IPS-20b (cell line): ENCODE measurements around the gene ELOVL2.
A peak's percentile ranks its signal among the peaks of the same experiment; 100 is the strongest.

ENCODE experiments used
- H3K27ac ChIP-seq: one replicate; pipeline ENCODE4 v1.5.1; 2013; ENCODE audit warnings: low read length
- H3K27me3 ChIP-seq: 2 replicates; pipeline ENCODE4 v1.6.1; 2013; ENCODE audit warnings: mild to moderate bottlenecking, low read length, inconsistent platforms; ENCODE audit not compliant: insufficient read depth
- H3K36me3 ChIP-seq: 2 replicates; pipeline ENCODE4 v1.6.1; 2013; ENCODE audit warnings: low read depth, mild to moderate bottlenecking, inconsistent platforms, low read length, moderate library complexity; ENCODE audit not compliant: insufficient read depth
- H3K4me1 ChIP-seq: 2 replicates; pipeline ENCODE4 v1.6.1; 2013; ENCODE audit warnings: mild to moderate bottlenecking, control low read depth, inconsistent platforms, low read length, moderate library complexity; ENCODE audit not compliant: insufficient read depth
- H3K4me3 ChIP-seq: 2 replicates; pipeline ENCODE4 v1.5.1; 2013; ENCODE audit warnings: mild to moderate bottlenecking, low read length, inconsistent platforms
- H3K9ac ChIP-seq: 2 replicates; pipeline ENCODE4 v1.6.1; 2013; ENCODE audit warnings: low read depth, mild to moderate bottlenecking, inconsistent platforms, low read length, moderate library complexity
- H3K9me3 ChIP-seq: 2 replicates; pipeline ENCODE4 v1.6.1; 2013; ENCODE audit warnings: mild to moderate bottlenecking, low read depth, low read length, inconsistent platforms; ENCODE audit not compliant: insufficient read depth

Gene ELOVL2

GRCh38 chr6:11054722-11055121 lies 10.6 kb upstream of the ELOVL2 start:
- Histone ChIP-seq H3K27ac (no peak overlapping the region), H3K4me3 (no peak overlapping the region), H3K9ac (no peak overlapping the region), H3K4me1 (no peaks in the 10 kb centered on the region), H3K27me3 (no peaks in the 10 kb centered on the region), H3K9me3 (no peaks in the 10 kb centered on the region), H3K36me3 (no peaks in the 10 kb centered on the region)

DNA sequence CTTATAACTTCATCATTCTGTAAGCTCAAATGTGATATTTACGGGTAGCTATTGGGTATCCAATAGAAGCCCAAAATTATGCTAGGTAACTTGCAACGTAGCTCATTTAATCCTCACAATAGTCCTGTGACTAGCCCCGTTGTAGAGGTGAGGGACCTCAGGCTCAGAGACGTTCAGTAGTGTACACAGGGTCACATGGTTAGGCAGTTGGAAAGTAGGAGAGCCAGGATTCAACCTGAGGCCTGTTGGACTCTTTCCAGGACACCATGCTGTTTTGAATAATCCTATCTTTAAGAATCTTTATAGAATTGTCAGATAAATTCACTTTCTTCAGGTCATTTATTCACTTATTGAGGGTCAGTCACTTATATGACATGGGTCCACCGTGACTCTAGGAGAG lies 9.2 kb upstream of the ELOVL2 start:
- no peaks in the 10 kb centered on the region for H3K4me1 ChIP-seq
- H3K9ac ChIP-seq = no peak overlapping the region
- no peak overlapping the region for H3K27ac ChIP-seq
- H3K36me3 ChIP-seq = no peaks in the 10 kb centered on the region
- no peak overlapping the region for H3K4me3 ChIP-seq
- H3K27me3 ChIP-seq = no peaks in the 10 kb centered on the region
- no peaks in the 10 kb centered on the region for H3K9me3 ChIP-seq

GRCh38 chr6:11050731-11051130 lies 6.6 kb upstream of the ELOVL2 start:
- Histone ChIP-seq H3K27me3 (peaks cover 8% of the 10 kb centered on the region), H3K4me1 (no peaks in the 10 kb centered on the region), H3K9ac (no peak overlapping the region), H3K4me3 (no peak overlapping the region), H3K9me3 (no peaks in the 10 kb centered on the region), H3K36me3 (no peaks in the 10 kb centered on the region), H3K27ac (no peak overlapping the region)

- Histone ChIP-seq H3K9ac (no peak overlapping the region), H3K9me3 (no peaks in the 10 kb centered on the region), H3K4me3 (peak overlapping the region; percentile 65), H3K27me3 (peaks cover 63% of the 10 kb centered on the region), H3K27ac (no peak overlapping the region), H3K36me3 (no peaks in the 10 kb centered on the region), H3K4me1 (no peaks in the 10 kb centered on the region)
These were observed 635 bp upstream of the ELOVL2 start for GRCh38 chr6:11044712-11045167.

DNA sequence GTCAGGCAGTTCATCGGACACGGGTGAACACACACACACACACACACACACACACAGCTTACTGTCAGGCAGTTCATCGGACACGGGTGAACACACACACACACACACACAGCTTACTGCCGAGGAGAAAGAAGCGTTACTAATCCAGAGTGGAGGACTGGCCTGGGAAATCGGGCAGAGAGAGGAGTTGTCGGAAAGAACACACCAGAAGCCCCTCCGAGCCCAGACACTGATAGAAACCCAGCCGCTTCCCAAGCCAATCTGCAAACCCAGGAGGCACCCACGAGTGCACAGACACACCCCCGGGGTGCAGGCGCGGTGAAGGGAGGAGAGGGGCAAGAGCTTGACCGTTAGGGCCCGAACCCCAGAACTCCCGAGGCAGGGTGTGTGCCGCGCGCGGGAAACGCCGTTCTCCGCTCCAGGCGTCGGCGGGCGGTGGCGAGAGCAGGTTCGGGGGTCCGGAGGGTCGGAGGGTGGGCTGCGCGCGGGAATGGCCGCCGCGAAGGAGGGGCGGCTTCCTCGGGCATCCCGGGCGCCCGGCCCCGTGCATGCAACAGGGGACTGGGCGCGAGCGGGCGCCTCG lies 636 bp downstream of the ELOVL2 start:
- H3K27me3 ChIP-seq = peaks cover 67% of the 10 kb centered on the region
- H3K4me1 ChIP-seq = no peaks in the 10 kb centered on the region
- H3K4me3 ChIP-seq = peak overlapping the region; percentile 67
- H3K27ac ChIP-seq = no peak overlapping the region
- H3K36me3 ChIP-seq = no peaks in the 10 kb centered on the region
- H3K9ac ChIP-seq = no peak overlapping the region
- H3K9me3 ChIP-seq = no peaks in the 10 kb centered on the region

- Histone ChIP-seq H3K27me3 (peaks cover 67% of the 10 kb centered on the region), H3K27ac (no peak overlapping the region), H3K4me1 (no peaks in the 10 kb centered on the region), H3K9me3 (no peaks in the 10 kb centered on the region), H3K36me3 (no peaks in the 10 kb centered on the region), H3K4me3 (peak overlapping the region; percentile 67), H3K9ac (no peak overlapping the region)
These were observed 1.2 kb downstream of the ELOVL2 start for GRCh38 chr6:11042750-11043377.

- Histone ChIP-seq H3K9ac (no peak overlapping the region), H3K4me1 (no peaks in the 10 kb centered on the region), H3K27me3 (peaks cover 67% of the 10 kb centered on the region), H3K4me3 (no peak overlapping the region; the same call in 1 of the 2 replicates), H3K27ac (no peak overlapping the region), H3K9me3 (no peaks in the 10 kb centered on the region), H3K36me3 (no peaks in the 10 kb centered on the region)
These were observed 1.9 kb downstream of the ELOVL2 start for GRCh38 chr6:11042025-11042749.

DNA sequence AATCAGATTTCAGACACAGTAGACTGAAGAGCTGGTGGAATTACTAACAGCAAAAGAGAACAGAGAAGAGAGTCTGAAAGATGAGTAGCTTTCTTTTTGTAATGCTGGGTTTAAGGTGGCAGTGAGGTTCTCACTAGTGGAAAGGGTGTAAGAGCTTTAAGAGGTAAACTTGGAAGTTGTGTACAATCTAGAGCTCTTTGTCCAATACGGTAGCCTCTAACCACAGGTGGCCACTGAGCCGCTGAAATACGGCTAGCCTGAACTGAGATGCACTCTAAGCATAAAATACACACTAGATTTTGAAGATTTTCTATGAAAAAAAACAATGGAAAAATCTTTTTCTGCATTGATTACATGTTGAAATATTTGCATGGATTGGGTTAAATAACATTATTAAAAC lies 4.0 kb downstream of the ELOVL2 start:
- Histone ChIP-seq H3K9me3 (no peaks in the 10 kb centered on the region), H3K9ac (no peak overlapping the region), H3K27me3 (peaks cover 53% of the 10 kb centered on the region), H3K4me1 (no peaks in the 10 kb centered on the region; the same call in 1 of the 2 replicates), H3K27ac (no peak overlapping the region), H3K36me3 (no peaks in the 10 kb centered on the region), H3K4me3 (no peak overlapping the region)

DNA sequence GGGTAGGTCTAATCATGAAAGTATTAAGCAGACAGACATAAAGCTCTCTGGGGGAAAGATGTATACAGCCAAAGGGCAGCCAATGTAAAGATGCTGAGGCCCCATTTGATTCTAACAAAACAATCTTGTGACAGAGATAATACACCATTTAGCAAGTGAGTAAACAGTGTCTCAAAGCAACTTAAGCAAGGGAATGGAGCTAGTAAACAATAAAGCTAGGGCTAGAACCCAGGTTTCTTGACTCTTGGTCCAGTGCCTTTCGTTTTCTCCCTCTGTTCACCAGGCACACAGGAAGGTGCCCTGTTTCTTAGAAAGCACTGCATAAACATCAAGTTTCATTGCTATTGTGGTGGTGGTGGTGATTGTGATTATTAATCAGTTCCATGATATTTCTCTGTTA lies 5.1 kb downstream of the ELOVL2 start:
- Histone ChIP-seq H3K4me1 (no peaks in the 10 kb centered on the region; the same call in 1 of the 2 replicates), H3K4me3 (no peak overlapping the region), H3K27ac (no peak overlapping the region), H3K9me3 (no peaks in the 10 kb centered on the region), H3K36me3 (no peaks in the 10 kb centered on the region), H3K27me3 (peaks cover 44% of the 10 kb centered on the region), H3K9ac (no peak overlapping the region)

DNA sequence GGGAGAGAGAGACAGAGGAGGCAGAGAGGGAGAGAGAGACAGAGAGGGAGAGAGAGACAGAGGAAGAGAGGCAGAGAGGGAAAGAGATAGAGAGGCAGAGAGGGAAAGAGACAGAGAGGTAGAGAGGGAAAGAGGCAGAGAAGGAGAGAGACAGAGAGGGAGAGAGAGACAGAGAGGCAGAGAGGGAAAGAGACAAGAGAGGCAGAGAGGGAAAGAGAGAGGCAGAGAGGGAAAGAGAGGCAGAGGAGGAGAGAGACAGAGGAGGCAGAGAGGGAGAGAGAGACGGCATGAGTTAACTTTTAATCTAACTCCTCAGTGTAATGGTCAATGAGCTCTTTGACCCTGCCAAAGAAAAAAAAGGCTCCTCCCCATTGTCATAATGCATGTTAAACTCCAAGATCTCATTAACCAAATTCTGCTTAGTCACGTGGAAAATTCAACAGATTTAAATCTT lies 7.1 kb downstream of the ELOVL2 start:
- Histone ChIP-seq H3K4me3 (no peak overlapping the region), H3K9ac (no peak overlapping the region), H3K27me3 (peaks cover 24% of the 10 kb centered on the region), H3K36me3 (no peaks in the 10 kb centered on the region), H3K27ac (no peak overlapping the region), H3K9me3 (no peaks in the 10 kb centered on the region), H3K4me1 (no peaks in the 10 kb centered on the region; the same call in 1 of the 2 replicates)

GRCh38 chr6:11036351-11036740 lies 7.8 kb downstream of the ELOVL2 start:
- Histone ChIP-seq H3K27ac (no peak overlapping the region), H3K9me3 (no peaks in the 10 kb centered on the region)

More at GRCh38 chr6:11036351-11036740, 7.8 kb downstream of the ELOVL2 start:
- Histone ChIP-seq H3K9ac (no peak overlapping the region), H3K4me3 (no peak overlapping the region), H3K27me3 (peaks cover 18% of the 10 kb centered on the region), H3K4me1 (no peaks in the 10 kb centered on the region; the same call in 1 of the 2 replicates), H3K36me3 (no peaks in the 10 kb centered on the region)
